ENCODE measurements around the gene PLA2G2F.
A peak's percentile ranks its signal among the peaks of the same experiment; 100 is the strongest.

PLA2G2F gene, protein sequence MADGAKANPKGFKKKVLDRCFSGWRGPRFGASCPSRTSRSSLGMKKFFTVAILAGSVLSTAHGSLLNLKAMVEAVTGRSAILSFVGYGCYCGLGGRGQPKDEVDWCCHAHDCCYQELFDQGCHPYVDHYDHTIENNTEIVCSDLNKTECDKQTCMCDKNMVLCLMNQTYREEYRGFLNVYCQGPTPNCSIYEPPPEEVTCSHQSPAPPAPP

DNA sequence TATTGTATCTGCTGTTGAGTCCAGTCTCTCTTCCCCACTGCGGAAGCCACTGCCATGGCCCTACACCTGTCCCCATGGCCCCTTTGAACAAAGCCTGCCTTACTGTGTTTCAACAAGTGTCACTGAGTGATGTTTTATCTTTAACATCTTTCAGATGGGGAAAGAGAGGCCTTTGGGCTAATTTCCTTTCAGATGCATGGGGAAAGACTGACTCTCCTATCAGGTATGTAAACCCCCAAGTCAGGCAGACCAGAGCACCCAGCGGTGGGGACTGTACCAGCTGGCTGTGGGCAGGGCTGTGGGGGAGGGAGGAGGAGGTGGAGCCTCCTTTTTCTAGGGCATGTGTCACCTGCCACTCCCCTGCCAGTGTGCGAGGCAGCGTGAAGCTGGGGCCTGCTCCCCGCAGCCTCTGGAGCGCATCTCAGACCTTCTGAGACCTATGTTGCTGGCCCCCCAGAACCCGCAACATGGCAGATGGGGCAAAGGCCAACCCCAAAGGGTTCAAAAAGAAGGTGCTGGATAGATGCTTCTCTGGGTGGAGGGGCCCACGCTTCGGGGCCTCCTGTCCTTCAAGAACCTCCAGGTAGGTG, at the start of gene PLA2G2F:
Gene PLA2G2F, plus strand, starts transcription at position 363 of the 590 bp plus-strand sequence. Its CDS starts 105 bp downstream, at position 468.
- DNase-seq (ENCODE audit: low read depth), result no peak

DNA sequence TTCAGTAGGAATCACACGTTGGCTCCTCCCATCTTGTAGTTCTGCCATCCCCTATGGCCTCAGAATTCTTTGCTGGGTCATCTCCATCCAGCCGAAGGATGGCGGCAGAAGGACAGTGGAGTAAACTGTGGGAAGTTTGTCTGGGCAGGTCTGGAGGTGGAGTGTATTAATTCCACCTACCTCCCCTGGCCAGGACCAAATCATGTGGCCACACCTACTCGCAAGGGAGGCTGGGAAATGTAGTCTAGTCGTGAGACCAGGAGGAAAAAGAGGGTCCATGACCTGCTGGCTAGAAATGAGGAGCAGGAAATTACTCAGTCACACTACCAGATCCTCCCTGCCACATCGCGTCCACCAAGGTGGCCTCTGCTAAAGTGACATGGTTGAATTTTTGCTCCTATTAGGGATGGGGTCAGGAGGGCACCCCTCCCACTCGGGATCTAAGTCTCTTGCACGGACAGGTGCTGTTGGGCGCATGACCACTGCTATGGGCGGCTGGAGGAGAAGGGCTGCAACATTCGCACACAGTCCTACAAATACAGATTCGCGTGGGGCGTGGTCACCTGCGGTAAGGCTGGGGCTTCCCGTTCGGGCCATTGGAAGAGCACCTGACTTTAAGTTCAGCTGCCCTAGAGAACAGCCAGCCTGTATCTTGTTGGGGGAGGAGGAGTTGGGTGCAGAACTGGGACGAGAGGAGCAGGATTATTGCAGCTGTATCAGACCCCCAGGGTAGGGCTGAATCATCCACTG, 49.6 kb upstream of the PLA2G2F start:
- no peak for DNase-seq (ENCODE audit: low read depth)

DNA sequence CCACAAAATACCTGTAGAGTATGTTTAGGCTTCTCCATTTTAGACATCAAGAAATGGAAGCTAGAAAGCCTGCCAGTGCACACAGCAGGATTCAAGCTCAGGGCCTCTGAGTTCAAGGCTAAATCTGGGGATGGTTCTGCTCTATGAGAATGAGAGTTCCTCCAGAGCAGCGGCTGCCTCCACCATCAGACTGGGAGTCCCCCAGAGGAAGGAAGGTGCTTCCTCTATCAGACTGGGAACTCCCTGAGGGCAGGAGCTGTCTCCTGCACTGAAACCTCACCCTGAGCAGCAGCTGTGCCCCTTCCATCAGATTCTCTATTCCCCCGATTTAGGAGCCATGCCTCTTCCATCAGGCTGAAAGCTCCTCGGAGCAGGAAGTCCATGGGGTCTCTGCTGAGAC, 49.0 kb upstream of the PLA2G2F start:
- DNase-seq (ENCODE audit: low read depth), result no peak

DNA sequence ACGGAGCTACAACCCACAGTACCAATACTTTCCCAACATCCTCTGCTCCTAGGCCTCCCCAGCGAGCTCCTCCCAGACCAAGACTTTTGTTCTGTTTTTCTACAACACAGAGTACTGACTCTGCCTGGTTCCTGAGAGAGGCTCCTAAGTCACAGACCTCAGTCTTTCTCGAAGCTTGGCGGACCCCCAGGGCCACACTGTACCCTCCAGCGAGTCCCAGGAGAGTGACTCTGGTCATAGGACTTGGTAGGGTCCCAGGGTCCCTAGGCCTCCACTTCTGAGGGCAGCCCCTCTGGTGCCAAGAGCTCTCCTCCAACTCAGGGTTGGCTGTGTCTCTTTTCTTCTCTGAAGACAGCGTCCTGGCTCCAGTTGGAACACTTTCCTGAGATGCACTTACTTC, 48.5 kb upstream of the PLA2G2F start:
- no peak for DNase-seq (ENCODE audit: low read depth)

DNA sequence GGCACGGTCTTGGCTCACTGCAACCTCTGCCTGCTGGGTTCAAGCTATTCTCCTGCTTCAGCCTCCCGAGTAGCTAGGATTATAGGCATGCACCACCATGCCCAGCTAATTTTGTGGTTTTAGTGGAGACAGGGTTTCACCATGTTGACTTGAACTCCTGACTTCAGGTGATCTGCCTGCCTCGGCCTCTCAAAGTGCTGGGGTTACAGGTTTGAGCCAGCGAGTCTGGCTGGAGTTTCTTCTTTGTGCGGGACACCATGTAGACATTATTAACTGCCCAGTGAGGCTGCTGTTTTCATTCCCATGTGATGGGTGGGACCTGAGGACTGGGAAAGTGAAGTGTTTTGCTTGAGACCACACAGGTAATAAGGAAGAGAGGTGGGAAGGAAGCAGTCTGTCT, 45.8 kb upstream of the PLA2G2F start:
- no peak for DNase-seq (ENCODE audit: low read depth)

DNA sequence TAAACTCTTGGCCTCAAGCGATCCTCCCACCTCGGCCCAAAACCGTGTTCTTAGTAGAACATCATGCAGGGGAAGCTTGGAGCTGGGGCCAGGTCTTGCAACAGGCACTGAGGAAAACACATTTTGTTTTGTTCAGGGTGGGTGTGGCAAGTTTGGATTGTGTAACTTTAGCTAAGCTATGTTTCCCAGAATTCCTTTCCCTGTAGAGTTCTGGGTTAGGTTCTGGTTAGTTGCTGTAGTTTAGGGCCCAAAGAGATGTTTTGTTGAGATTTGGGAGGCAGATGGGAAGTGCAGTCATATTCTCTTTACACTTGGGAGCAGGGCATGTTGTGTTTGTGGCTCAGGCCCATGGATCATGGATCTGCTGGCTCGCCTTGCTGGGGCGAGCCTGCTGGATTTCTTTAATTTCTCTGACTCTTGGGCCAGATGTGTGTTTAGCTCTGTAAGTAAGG, 45.2 kb upstream of the PLA2G2F start:
- DNase-seq (ENCODE audit: low read depth), result no peak

DNA sequence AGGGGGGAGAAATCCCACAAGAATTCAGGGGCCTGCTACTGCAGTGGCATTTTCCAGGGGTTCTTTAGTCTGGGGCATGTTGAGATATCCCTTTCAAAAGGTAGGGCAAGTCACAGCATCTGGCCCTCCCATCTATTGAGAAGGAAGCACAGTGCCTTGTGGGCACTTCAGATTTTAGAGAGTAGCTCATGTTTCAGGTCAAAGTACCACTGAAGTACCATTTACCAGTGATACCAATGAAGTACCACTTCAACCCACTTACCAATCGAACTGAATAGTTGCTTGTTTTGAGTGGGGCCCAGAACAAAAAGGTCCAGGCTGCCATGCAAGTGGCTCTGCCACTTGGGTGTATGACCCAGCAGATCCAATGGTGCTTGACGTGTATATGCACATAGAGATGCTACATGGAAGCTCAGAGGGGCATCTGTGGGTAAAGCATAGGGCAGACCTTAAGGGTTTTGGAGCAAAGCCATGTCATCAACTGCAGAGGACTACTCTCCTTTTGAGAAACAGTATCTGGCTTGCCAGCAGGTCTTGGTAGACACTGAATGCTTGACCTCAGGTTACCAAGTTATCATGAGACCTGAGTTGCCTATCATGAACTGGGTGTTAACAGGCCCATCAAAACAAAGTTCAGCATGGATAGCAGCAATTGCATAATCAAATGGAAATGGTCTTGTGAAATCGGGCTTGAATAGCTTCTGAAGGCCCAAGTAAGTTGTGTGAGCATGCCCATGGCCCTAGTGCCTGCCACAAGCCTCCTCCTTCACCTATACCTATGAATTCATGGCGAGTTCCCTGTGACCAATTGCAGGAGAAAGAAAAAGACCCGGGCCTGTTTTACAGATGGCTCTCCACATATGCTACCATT, 43.3 kb upstream of the PLA2G2F start:
- DNase-seq (ENCODE audit: low read depth), result no peak

DNA sequence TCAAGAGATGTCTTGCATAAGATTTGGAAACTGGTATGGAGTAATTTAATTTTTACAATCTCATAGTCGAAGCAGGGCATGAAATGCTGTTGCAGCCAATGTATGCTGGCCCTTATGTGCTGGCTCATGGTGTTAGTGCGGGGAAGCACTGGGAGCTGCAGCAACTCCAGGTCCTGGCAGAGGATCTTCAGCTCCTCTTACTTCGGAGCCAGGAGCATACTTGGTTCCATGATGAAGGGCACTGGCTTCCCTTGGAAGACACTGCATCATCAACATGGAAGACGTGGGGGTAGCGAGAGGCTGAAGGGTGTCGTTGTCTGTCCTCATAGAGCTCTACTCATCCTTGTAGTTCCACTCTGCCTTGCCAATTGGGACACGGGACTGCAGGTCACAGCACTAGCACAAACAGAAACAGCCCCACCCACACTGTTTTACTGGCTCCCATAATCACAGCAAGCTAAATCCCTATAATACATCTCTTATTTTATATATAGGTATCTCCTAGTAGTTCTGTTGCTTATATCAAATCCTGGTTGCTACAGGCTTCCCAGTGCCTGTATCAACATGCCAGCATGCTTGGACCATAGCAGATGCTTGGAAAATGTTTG, 42.2 kb upstream of the PLA2G2F start:
- DNase-seq (ENCODE audit: low read depth), result no peak

DNA sequence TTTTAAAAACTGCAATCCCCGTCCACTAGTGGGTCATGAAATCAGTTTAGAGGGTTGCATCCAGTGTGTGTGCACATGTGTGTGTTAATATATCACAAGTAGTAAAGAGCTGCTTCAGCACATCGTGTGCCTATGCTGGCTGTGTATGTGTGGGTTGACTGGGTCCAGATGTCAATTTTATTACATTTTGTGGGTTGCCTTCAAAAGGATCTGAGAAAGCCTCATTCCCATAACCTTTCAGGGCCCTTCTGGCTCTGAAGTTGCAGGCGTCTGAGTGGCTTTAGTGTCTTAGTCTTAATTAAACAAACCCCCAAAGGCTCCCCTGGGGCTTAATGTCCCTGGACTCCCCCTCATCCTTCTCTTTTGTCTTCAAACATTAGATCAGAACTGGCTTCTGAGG, 39.6 kb upstream of the PLA2G2F start:
- DNase-seq (ENCODE audit: low read depth), result no peak

DNA sequence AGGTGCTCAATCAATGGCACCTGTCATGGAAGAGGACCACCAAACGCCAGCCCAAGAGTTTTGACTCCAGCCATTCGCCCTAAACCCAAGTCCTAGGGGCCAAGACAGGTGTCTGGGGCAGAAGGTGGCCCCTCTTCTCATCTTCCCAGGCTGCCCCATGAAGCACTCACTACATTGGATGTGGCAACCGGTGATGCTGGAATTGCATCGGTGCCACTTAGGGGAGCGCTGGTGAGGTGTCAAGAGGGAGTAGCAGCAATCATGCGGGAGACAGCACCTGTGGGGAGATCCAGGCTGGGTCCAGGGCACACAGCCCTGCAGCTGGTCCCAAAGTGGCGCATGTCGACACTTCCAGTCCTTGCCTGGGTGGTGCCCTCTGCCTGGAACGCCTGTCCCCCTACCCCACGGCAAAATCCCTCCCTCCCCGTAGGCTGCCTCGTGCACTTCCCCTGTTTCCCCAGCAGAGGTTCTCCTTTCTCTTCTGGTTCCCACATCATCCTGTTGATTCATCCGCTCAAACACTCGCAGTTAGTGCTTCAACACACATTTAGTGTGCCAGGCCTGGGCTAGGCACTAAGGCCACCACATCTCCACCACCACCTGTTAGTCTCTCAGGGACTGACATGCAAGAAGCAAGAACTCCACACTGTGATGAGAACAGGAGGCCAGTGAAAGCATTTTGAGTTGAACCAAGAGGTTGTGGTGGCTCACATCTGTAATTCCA, 38.3 kb upstream of the PLA2G2F start:
- DNase-seq (ENCODE audit: low read depth), result no peak

DNA sequence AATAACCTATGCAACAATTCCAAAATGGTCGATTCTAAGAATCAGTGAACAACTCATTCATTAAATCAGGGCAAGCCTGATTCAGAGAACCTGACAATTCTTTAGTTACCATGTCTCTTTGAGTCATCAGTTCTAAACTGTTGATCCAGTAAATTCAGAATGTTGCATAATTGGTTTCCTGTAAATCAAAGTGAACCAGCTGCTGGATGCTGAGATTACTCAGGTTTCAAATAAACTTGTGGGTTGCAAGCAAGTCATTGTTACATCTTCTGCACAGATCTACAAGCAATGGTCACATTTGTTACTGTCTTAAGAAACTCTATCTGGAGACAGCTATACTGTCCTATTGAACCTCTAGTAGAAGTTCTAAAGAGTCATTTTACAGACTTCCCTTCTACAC, 36.2 kb upstream of the PLA2G2F start:
- DNase-seq (ENCODE audit: low read depth), result peak; percentile 69

DNA sequence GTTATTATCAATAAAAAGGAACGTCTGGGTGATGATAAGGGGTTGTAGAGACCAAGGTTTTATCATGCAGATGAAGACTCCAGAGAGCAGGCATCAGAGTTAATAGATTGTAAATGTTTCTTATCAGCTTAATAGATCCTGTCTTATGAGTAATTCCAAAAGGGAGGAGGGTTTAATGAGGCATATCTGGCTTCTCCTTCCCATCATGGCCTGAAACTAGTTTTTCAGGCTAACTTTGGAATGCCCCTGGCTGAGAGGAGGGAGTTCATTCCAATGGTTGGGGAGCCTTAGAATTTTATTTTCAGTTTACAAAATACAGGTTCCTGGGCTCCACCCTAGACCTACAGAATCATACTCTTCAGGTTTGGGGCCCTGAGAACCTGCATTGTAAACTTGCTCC, 33.3 kb upstream of the PLA2G2F start:
- no peak for DNase-seq (ENCODE audit: low read depth)

DNA sequence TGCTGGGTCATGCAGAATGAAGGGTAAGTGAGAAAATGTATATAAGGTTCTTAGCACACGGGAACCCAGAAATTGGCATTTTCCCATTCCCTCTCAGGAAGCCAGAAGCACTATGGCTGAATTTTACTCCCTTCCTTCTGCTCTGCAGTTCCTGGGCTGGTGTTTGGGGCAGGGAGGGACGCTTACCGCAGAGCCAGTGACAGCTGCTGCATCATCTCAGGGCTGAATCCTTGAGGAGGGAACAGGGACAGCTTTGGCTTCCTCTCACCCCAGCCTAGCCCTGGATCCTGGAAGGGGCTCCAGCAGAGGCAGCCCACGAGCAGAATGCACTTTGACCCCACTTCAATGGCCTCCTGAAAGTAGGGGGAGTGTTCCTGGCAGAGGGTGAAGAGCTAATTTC, 31.8 kb upstream of the PLA2G2F start:
- no peak for DNase-seq (ENCODE audit: low read depth)

DNA sequence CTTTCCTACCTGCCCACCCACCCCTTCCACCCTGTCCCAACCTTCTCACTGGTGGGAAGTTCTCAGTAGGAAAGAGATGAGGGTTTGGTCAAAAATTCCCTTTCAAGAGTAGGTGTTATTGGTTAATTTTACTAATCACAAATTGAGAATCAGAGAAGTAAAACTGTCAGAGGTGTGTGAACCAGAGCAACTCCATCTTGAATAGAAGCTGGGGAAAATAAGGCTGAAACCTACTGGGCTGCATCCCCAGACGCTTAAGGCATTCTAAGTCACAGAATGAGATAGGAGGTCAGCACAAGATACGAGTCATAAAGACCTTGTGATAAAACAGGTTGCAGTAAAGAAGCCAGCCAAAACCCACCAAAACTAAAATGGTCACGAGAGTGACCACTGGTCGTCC, 31.3 kb upstream of the PLA2G2F start:
- no peak for DNase-seq (ENCODE audit: low read depth)

DNA sequence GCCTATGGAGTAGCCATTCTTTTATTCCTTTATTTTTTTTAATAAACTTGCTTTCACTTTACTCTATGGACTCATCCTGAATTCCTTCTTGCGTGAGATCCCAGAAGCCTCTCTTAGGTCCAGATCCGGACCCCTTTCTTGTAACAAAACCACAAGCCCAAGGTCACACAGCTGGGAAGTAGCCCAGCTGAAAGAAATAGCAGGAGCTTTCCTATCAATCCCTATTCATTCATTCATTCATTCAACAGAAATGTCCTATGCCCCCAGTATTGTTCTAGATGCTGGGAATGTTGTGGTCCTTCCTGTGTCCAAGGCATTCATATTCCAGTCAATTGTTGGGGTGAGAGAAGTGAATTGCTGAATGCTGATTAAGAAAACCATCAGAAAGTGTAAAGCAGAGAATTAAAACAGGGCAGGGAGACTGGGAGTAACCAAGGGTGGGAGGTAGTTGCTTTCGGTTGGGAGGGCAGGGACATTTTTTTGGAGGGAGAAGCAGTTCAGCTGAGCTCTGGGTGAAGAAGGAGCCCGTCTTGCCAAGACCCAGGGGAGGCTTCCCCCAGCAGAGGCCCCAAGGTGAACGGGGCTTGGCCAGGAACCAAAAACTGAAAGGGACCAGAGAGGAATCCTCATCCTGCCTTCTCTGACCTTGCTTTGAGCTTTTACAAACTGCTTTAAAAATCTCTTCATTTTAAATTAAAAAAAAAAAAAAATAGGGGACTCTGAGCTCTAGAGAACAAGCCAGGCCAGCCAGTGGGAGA, 30.6 kb upstream of the PLA2G2F start:
- no peak for DNase-seq (ENCODE audit: low read depth)

DNA sequence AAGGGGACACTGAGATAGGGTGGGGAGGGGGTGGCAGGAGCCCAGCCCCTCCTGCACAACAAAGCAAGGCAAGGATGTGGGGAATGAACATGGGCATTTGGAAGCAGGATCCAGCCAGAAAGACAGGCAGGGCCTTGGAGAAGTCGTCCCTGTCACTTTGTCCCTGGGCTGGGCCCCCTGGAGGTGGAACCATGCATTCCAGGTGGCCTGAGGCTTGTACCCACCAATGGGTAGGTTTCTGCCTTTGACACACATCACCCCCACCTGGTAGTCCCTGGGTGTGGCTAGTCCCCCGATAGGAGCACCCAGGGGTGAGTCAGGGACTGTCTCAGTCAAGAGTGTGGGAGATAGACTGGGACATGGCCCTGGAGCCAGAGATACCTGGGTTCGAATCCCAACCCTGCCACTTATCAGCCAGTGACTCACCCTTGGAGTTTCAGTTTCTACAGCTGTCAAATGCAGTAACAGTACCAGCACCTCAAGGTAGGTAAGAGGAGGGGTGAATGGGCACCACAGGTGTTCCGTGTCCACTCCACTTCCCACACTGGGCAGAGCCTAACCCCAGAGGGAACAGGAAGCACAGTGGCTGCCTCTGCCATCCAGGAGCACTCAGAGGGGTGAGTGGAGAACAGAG, 29.8 kb upstream of the PLA2G2F start:
- DNase-seq (ENCODE audit: low read depth), result no peak

DNA sequence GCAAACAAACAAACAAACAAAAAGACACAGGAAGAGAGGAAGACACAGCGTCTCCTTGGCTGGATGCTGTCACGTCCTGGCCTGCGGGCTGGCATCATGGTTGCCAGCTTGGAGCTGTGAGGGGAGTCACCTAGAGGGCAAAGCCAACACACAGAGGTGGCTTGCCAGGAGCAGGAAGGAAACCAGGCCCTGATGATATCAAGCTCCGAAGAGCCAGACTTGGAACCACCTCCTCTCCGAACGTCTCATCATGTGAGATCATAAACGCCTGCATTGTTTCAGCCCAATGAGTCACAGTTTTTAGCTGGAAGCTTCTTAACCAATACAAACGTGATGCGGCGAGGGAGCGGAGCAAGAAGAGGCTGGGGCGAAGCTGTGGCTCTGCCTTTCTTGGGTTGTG, 28.4 kb upstream of the PLA2G2F start:
- peak; percentile 33 for DNase-seq (ENCODE audit: low read depth)

DNA sequence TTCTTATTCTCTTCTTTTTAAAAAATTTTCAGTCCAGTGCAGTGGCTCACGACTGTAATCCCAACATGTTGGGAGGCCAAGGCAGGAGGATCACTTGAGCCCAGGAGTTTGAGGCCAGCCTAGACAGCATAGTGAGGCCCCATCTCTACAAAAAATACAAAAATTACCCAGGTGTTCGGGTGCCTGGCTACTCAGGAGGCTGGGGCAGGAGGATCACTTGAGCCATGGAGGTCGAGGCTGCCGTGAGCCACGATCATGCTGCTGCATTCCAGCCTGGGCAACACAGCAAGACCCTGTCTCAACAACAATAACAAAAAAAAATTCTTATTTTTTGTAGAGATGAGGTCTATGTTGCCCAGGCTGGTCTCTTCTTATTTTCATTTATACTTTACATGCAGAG, 27.7 kb upstream of the PLA2G2F start:
- no peak for DNase-seq (ENCODE audit: low read depth)

DNA sequence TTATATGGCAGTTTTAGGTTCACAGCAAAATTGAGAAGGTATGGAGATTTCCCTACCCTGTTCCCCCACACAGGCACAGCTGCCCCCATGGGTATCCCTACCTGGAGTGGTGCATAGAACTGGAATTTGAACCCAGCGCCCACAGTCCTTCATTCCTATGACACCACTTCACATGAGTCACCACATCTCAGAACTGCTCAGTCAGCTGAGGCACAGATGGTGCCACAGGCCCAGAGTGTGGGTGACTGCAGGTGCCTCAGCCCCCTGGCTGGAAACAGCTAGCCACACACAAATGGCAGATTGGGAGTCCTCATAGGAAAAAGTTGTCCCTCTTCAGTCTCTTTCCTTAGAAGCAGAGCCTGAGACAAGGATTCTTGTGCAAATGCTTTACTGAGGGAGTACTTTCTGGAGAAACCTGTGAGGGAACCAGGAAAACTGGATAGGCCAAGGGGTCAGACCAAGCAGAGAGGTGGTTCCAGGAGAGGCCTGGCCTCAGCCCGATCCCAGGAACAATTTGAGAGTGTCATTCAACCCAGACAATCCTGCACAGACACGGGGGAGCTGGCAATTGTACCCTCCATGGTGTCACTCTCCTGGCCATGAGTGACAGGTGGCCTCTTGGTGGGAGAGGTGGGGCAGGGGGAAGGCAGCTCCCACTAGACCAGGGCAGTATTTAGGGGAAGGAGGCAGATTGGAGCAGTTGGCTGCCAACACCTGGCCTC, 26.7 kb upstream of the PLA2G2F start:
- DNase-seq (ENCODE audit: low read depth), result no peak
